Nephron (organoid): ENCODE data around the gene L3MBTL3.
A peak's percentile ranks its signal among the peaks of the same experiment; 100 is the strongest.

Source experiments
- H3K27ac Mint-ChIP-seq, 3 experiments: 2 replicates each; pipeline ENCODE4 v1.8.0; 2020; ENCODE audit warnings: mixed read lengths in 3 of 3, mild to moderate bottlenecking in 2 of 3, moderate library complexity in 1 of 3
- H3K27me3 Mint-ChIP-seq: 2 replicates; pipeline ENCODE4 v1.8.0; 2021; ENCODE audit warnings: low read depth, mild to moderate bottlenecking, moderate library complexity, mixed read lengths
- H3K36me3 Mint-ChIP-seq: 2 replicates; pipeline ENCODE4 v1.8.0; 2020; ENCODE audit warnings: low read depth, mixed read lengths
- H3K4me1 Mint-ChIP-seq: 2 replicates; pipeline ENCODE4 v1.8.0; 2020; ENCODE audit warnings: mixed read lengths
- H3K4me3 Mint-ChIP-seq, 3 experiments: 2 replicates each; pipeline ENCODE4 v1.8.0; 2020; ENCODE audit warnings: mild to moderate bottlenecking in 3 of 3, mixed read lengths in 3 of 3, moderate library complexity in 2 of 3
- H3K9me3 Mint-ChIP-seq: 2 replicates; pipeline ENCODE4 v1.8.0; 2020; ENCODE audit warnings: mixed read lengths
- CTCF ChIP-seq, 3 experiments: fragments of 200-600 bp; sonication (generic); IDR thresholded peaks; one replicate each; pipeline ENCODE4 v1.5.0; 2021; ENCODE audit warnings: antibody characterized with exemption in 3 of 3; ENCODE audit not compliant: unreplicated experiment in 3 of 3

Gene L3MBTL3

GRCh38 chr6:130156908-130157307 lies 138.5 kb downstream of the L3MBTL3 start:
- Mint-ChIP-seq H3K4me1 (peaks cover 12% of the 10 kb centered on the region), H3K36me3 (no peaks in the 10 kb centered on the region), H3K27me3 (no peaks in the 10 kb centered on the region), H3K4me3 (no peak overlapping the region), H3K27ac (no peak overlapping the region), H3K9me3 (peaks cover 8% of the 10 kb centered on the region)
- TF ChIP-seq CTCF (IDR thresholded peaks at IDR 0.05; ENCODE audit: unreplicated experiment in 3 of 3): no peak

GRCh38 chr6:130158056-130158455 lies 139.7 kb downstream of the L3MBTL3 start:
- Mint-ChIP-seq H3K9me3 (peaks cover 8% of the 10 kb centered on the region), H3K27me3 (no peaks in the 10 kb centered on the region), H3K4me3 (no peak overlapping the region), H3K36me3 (no peaks in the 10 kb centered on the region), H3K4me1 (peaks cover 14% of the 10 kb centered on the region), H3K27ac (no peak overlapping the region)
- no peak for TF ChIP-seq CTCF (IDR thresholded peaks at IDR 0.05; ENCODE audit: unreplicated experiment in 3 of 3)

GRCh38 chr6:130158548-130158947 lies 140.2 kb downstream of the L3MBTL3 start:
- Mint-ChIP-seq H3K4me1 (peaks cover 14% of the 10 kb centered on the region), H3K9me3 (peaks cover 8% of the 10 kb centered on the region), H3K27me3 (no peaks in the 10 kb centered on the region), H3K36me3 (no peaks in the 10 kb centered on the region), H3K27ac (no peak overlapping the region), H3K4me3 (no peak overlapping the region)
- TF ChIP-seq CTCF (IDR thresholded peaks at IDR 0.05; ENCODE audit: unreplicated experiment in 3 of 3): no peak

- peak overlapping the region in 1 of 3 experiments; percentile 18 for H3K27ac Mint-ChIP-seq
- H3K9me3 Mint-ChIP-seq: peaks cover 8% of the 10 kb centered on the region
- H3K27me3 Mint-ChIP-seq: no peaks in the 10 kb centered on the region
- peaks cover 14% of the 10 kb centered on the region for H3K4me1 Mint-ChIP-seq
- H3K4me3 Mint-ChIP-seq: no peak overlapping the region
- no peaks in the 10 kb centered on the region for H3K36me3 Mint-ChIP-seq
- TF ChIP-seq CTCF (IDR thresholded peaks at IDR 0.05; ENCODE audit: unreplicated experiment in 3 of 3): no peak
Observed at GRCh38 chr6:130159956-130160355, 141.6 kb downstream of the L3MBTL3 start.

- no peak for TF ChIP-seq CTCF (IDR thresholded peaks at IDR 0.05; ENCODE audit: unreplicated experiment in 3 of 3)
- Mint-ChIP-seq H3K4me1 (peaks cover 14% of the 10 kb centered on the region), H3K4me3 (no peak overlapping the region), H3K27ac (peak overlapping the region; percentile 87 to 88 (median 87)), H3K9me3 (peaks cover 5% of the 10 kb centered on the region), H3K36me3 (no peaks in the 10 kb centered on the region), H3K27me3 (no peaks in the 10 kb centered on the region)
Observed at GRCh38 chr6:130161683-130162404, 143.5 kb downstream of the L3MBTL3 start.

GRCh38 chr6:130162421-130162820 lies 144.0 kb downstream of the L3MBTL3 start:
- no peak for TF ChIP-seq CTCF (IDR thresholded peaks at IDR 0.05; ENCODE audit: unreplicated experiment in 3 of 3)
- Mint-ChIP-seq H3K36me3 (no peaks in the 10 kb centered on the region), H3K27me3 (no peaks in the 10 kb centered on the region), H3K4me3 (no peak overlapping the region), H3K27ac (peak overlapping the region in 1 of 3 experiments; percentile 87), H3K9me3 (peaks cover 5% of the 10 kb centered on the region), H3K4me1 (peaks cover 14% of the 10 kb centered on the region)
